ENCODE results near the gene NASP. TPM values are rescaled to one million over a fixed set of nuclear protein-coding genes. Genes with fewer than 3 reads are reported as not detected.
A peak's percentile ranks its signal among the peaks of the same experiment; 100 is the strongest.

Gene NASP
- total and polyA plus RNA-seq, 12 donors, result 26.6 to 127 (median 31.1) TPM

GRCh38 chr1:45608175-45609156, 24.6 kb downstream of the NASP start:
- Histone ChIP-seq H3K4me3 (peak overlapping the region in 1 of 10 donors; percentile 28), H3K36me3 (peaks cover 0 to 89% (median 16%) of the 10 kb centered on the region in 9 donors), H3K27ac (peak overlapping the region in 2 of 10 donors; percentile 50 to 78), H3K9me3 (no peaks in the 10 kb centered on the region), H3K4me1 (peaks cover 0 to 28% (median 8%) of the 10 kb centered on the region in 9 donors), H3K27me3 (no peaks in the 10 kb centered on the region)
- TF ChIP-seq CTCF (IDR thresholded peaks at IDR 0.05), result no peak
- WGBS, 2 donors, result 80 to 82% methylated on average over 5 of the region's 5 CpGs
- peak in 3 of 8 donors; percentile 46 to 55 (median 54) for ATAC-seq
- DNase-seq, result no peak
- intact Hi-C loops (cut with DNase I), result no loop called here

- no peak overlapping the region for H3K27ac ChIP-seq
- no peak overlapping the region for H3K4me3 ChIP-seq
- H3K27me3 ChIP-seq, result no peaks in the 10 kb centered on the region
- DNase-seq (no peak), ATAC-seq (no peak)
- peaks cover 0 to 28% (median 8%) of the 10 kb centered on the region in 9 donors for H3K4me1 ChIP-seq
- H3K9me3 ChIP-seq, result no peaks in the 10 kb centered on the region
- intact Hi-C loops (cut with DNase I), result no loop called here
- peaks cover 0 to 91% (median 30%) of the 10 kb centered on the region in 9 donors for H3K36me3 ChIP-seq
- WGBS, 2 donors, result 95 to 97% methylated on average over 10 of the region's 10 CpGs
- no peak for TF ChIP-seq CTCF (IDR thresholded peaks at IDR 0.05)
Measured at GRCh38 chr1:45610589-45611226, 26.9 kb downstream of the NASP start.

GRCh38 chr1:45612941-45613579, 29.2 kb downstream of the NASP start:
- Histone ChIP-seq H3K27me3 (no peaks in the 10 kb centered on the region), H3K27ac (no peak overlapping the region), H3K9me3 (no peaks in the 10 kb centered on the region), H3K4me1 (peaks cover 0 to 13% (median 3%) of the 10 kb centered on the region in 9 donors), H3K4me3 (no peak overlapping the region), H3K36me3 (peaks cover 0 to 93% (median 36%) of the 10 kb centered on the region in 9 donors)
- TF ChIP-seq CTCF (IDR thresholded peaks at IDR 0.05), result no peak
- DNase-seq, result no peak
- intact Hi-C loops (cut with DNase I), result no loop called here
- no peak for ATAC-seq
- WGBS, 2 donors, result 80 to 84% methylated on average over 8 of the region's 8 CpGs

- ATAC-seq, result no peak
- no peak for TF ChIP-seq CTCF (IDR thresholded peaks at IDR 0.05)
- Histone ChIP-seq H3K27ac (no peak overlapping the region), H3K4me3 (no peak overlapping the region), H3K27me3 (no peaks in the 10 kb centered on the region), H3K36me3 (peaks cover 0 to 91% (median 35%) of the 10 kb centered on the region in 9 donors), H3K9me3 (no peaks in the 10 kb centered on the region), H3K4me1 (peaks cover 0 to 20% (median 6%) of the 10 kb centered on the region in 9 donors)
- no peak for DNase-seq
- intact Hi-C loops (cut with DNase I), result no loop called here
- 91 to 94% methylated on average over 1 of the region's 1 CpG for WGBS, 2 donors
Measured at GRCh38 chr1:45615885-45616284, 32.0 kb downstream of the NASP start.
